DND-41 (cell line): Measurements from ENCODE around the gene CAPN15.

Experiments
- CTCF ChIP-seq: IDR thresholded peaks from 2 replicates; pipeline ENCODE4 v1.5.1; 2012; ENCODE audit warnings: borderline replicate concordance, low read length, moderate library complexity, mild to moderate bottlenecking; ENCODE audit not compliant: poor library complexity, severe bottlenecking; ENCODE audit errors: extremely low read depth
- EZH2 ChIP-seq: IDR thresholded peaks from 3 replicates; pipeline ENCODE4 v1.6.1; 2012; ENCODE audit warnings: borderline replicate concordance, low read depth, mild to moderate bottlenecking, moderate library complexity, low read length, inconsistent platforms; ENCODE audit not compliant: severe bottlenecking

- TF ChIP-seq CTCF = no peak
- TF ChIP-seq EZH2 = no peak
Observed at GRCh38 chr16:515939-516226, 11.6 kb upstream of the CAPN15 start.
